D341Med (cell line): Measurements from ENCODE around the gene WDR93.

ENCODE experiments used
- DNase-seq: peaks from one replicate; pipeline ENCODE4 v3.0.0; 2012; ENCODE audit warnings: low spot score

WDR93 gene

GRCh38 chr15:89749526-89749925 lies 58.9 kb downstream of the WDR93 start:
- no peak for DNase-seq

DNA sequence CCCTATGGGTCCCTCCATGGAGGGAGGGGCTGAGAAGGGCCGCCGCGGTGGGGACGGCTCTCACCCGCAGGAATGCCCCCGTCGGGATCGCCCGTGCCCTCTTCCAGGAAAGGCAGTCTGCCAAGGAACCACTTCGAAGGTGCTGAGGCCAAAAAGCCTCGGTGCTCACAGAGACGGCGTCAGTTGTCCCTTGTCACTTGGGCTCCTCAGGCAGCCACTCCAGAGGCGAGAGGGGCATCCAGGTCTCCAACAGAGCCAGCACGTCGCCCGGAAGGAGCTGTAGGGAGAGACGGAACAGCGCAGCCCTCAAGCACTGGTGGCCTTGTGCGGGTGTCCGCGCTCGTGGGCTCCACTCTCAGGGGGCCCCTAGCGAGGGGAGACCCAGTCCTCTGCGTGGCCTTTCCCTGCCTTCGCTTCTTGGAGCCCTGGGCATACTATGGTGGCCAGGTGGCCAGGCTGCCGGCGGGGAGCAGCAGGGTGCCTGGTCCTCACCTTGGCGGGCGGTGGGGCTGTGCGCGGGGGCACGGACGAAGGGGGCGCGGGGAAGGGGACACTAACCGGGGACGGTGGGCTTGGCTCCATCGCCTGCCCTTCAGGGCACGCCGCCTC lies 59.4 kb downstream of the WDR93 start:
- no peak for DNase-seq

GRCh38 chr15:89750560-89751542 lies 60.2 kb downstream of the WDR93 start, which contains the start of gene MESP1:
TSS of gene MESP1 (minus strand) at chr15:89751249. CDS start at chr15:89751231, 18 bp downstream.
- peak; percentile 99 for DNase-seq

- DNase-seq, result no peak
Observed at GRCh38 chr15:89751748-89752147, 61.1 kb downstream of the WDR93 start.

DNA sequence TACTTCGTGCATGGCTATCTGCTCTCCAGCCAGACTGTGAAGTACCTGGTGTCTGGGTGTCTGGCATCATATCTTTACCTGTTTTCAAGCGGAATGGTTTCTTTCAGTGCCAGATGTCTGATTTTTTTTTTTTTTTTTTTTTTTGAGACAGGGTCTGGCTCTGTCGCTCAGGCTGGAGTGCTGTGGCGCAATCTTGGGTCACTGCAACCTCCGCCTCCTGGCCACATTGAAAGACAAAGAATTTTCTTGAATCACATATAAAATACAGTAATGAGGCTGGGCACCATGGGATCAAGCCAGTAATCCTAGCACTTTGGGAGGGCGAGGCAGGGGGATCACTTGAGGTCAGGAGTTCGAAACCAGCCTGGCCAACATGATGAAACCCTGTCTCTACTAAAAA lies 63.2 kb downstream of the WDR93 start:
- DNase-seq, result no peak

DNA sequence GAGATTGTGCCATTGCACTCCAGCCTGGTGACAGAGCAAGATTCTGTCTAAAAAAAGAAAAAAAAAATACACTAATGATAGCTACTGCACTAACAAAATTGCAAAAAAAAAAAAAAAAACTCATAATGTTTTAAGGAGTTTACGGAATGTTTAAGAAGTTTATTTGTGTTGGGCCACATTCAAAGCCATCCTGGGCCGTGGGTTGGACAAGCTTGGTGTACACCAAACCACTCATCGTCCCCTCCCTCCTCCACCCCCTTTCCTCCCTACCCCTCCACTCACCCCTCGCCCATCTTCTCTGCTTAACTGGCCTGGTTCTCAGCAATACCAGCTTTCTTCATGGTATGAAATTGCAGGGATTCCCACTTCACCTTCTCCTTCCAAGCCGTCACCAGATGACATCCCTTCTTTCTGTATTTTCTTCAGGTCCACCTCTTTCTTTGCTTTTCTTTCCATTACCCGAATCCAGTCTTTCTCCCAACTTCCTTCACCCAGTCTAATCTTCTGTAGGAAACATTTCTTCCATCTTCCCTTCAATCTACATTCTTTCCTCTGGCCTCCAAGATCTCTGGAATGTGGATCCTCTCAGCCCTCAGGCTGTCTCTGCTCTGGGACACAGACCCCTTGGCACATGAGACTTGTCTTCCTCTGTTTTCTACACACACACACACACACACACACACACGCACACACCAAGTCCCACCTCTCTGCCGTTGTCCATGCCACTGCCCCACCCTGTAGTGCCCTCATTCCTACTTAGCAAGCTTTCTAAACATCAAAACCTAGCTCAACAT lies 63.9 kb downstream of the WDR93 start:
- DNase-seq, result no peak

DNA sequence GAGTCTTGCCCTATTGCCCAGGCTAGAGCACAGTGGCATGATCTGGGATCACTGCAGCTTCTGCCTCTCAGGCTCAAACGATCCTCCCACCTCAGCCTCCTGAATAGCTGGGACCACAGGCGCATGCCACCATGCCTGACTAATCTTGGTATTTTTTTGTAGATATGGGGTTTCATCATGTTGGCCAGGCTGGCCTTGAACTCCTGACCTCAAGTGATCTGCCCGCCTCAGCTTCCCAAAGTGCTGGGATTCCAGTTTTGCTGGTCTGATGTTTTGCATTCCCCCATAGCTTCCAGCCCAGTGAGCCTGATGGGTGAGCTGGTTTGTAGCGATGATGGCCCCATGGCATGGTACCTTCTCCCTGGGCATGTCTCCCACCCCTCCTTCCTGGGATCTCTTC lies 65.1 kb downstream of the WDR93 start:
- DNase-seq, result no peak

DNA sequence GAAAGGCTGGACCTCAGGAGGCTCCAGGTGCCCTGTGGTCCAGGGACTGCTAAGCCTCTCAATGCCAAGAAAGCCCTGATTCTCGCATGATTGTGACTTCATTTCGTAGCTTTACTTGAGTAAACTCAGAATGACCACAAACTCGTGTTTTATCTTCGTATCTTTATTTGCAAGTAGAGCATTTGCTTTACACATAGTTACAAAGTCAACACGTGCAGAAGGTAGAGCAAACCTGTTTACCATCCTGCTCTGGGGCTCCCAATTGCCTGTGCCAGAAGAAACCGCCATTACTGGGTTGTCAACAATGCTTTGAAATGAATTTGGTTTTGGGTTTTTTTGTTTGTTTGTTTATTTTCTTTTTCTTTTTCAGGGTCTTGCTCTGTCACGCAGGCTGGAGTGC lies 66.3 kb downstream of the WDR93 start:
- DNase-seq, result no peak

- no peak for DNase-seq
Observed at GRCh38 chr15:89758283-89758682, 67.7 kb downstream of the WDR93 start.

- DNase-seq, result no peak
Observed at GRCh38 chr15:89758981-89759380, 68.4 kb downstream of the WDR93 start.

- no peak for DNase-seq
Observed at GRCh38 chr15:89759835-89760234, 69.2 kb downstream of the WDR93 start.

GRCh38 chr15:89760303-89761008 lies 69.8 kb downstream of the WDR93 start:
- DNase-seq, result peak; percentile 84

DNA sequence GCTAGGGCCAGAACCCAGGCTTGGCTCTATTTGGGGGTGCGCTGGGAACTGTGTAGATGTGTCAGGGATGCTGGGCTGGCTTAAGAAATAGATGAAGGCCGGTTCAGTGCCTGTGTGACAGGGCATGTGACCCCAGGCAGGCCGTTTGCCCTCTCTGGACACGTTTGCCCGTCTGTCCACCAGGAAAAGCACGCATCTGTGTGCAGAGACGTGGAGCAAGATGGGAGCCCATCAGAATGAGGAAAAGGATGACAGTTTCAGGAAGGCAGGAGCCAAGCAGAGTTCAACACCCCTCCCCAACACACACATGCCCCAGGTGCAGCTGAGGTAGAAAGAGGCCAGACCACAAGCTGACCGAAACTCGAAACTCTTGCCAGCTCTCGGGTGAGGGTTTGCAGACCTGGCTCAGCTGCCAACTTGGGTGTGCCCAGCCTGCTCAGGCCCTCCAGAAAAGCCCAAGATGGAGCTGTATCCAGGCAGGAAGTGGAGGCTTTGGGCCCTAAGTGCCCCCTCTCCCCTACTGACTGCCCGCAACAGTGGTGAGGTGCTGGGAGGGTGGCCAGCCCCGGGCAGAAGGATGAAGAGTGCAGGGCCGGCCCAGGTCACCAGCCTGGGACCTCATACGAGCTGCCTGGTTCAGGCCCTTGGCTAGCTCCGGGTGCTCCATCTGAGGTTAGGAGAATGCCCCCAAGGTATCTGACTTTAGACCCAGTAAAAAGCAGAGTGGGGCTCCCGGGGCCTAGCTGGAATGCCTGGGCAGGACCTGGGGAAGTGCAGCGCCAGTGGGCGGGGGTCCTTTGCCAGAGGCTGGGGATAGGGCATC lies 70.6 kb downstream of the WDR93 start:
- DNase-seq, result peak; percentile 22

GRCh38 chr15:89761929-89762328 lies 71.3 kb downstream of the WDR93 start:
- DNase-seq, result peak; percentile 14

DNA sequence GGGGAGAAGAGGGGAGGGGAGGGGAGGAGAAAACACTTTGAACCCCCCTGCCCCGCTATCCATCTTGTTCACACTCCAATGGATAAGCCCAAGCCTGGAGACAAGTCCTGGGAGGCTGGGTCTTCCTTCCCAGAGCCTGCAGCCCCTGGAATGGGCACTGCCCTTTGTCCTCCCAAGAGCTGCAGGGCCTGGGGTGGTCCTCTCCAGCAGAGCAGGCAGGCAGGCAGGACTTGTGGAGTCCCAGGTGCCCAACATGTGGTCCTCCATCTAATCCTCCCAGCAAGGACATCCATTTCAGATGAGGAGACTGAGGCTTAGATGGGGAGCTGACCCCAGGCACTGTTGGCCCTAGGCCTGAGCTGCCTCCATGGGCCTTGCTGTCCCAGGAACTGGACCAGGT lies 75.1 kb downstream of the WDR93 start:
- peak; percentile 19 for DNase-seq

DNA sequence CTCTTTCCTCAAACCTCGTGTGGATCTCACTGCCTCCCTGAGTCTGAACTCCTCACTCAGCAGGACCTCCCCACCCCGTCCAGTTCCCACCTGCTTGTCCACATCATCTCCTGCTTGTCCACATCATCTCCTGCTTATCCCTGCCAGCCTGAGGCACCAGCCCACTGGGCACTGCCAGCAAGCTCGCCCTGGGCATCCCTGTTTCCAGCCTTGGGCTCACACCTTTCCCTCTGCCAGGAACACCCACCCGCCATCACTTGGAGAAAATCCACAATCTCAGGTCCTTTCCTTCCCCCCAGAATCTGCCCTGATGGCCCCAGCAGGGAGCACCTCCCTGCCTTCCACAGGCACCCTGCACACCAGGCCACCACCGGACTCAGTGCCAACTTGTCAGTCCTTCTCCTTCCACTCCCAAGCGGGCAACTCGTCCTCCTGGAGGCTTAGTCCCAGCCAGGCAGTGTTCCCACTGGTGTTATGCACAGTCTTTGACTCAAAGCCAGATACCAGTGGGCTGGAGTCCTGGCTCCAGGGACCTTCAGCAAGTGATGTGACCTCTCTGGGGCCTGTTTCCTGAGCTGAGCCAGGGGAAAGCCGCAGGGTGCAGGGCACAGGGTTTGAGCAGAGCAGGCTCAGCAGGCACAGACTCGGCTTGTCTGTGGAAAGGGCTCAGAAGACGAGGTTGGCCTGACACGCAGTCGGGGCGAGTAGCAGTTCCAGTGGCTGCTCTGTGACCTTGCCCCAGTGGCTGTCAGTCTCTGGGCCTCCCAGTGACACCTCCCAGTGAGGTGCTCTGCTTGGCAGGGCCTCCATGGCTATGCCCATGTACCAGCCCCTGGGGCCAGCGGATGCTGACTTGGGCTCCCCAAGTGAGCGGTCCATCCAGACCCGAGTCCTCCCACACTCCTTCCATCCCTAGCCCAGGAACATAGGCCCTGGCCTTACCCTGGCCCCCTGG lies 76.0 kb downstream of the WDR93 start:
- peak; percentile 21 for DNase-seq

GRCh38 chr15:89767411-89767915 lies 76.9 kb downstream of the WDR93 start:
- peak; percentile 18 for DNase-seq

GRCh38 chr15:89768071-89768500 lies 77.5 kb downstream of the WDR93 start:
- no peak for DNase-seq

DNA sequence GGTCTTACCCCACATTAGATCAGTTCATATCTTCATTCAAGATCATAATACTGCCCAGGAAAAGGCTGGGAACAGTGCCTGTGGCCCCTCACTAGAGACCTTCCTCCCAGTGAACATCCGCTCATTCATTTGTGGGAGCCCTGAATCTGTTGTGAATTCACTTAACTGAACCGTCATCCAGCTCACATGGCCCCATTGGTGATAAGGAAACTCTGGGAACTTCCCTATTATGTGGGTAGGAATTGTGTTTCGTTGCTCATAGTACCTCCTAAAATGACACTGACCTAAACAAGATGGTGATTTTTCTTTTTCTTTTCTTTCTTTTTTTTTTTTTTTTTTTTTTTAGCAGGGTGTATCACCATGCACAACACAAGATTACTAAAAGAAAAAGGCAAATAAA lies 78.8 kb downstream of the WDR93 start:
- DNase-seq, result no peak
